ENCODE results near the gene DCP1A.

GRCh38 chr3:53346514-53346913 lies 829 bp downstream of the DCP1A start:
- TF ChIP-seq CTCF (conservative IDR thresholded peaks at IDR 0.05) (no peak), ZFX (IDR thresholded peaks at IDR 0.05) (no peak)
